ENCODE measurements around the gene SH3PXD2A. TPM values are rescaled to one million over a fixed set of nuclear protein-coding genes. Genes with fewer than 3 reads are reported as not detected.
"Not testable (repeated sequence)": the region's sequence is repeated elsewhere in the genome, so short reads cannot be mapped to it uniquely, and the experiment has no call there.

SH3PXD2A gene
- total RNA-seq, 2 donors from 2014 or later = 14.6 to 18.2 TPM

DNA sequence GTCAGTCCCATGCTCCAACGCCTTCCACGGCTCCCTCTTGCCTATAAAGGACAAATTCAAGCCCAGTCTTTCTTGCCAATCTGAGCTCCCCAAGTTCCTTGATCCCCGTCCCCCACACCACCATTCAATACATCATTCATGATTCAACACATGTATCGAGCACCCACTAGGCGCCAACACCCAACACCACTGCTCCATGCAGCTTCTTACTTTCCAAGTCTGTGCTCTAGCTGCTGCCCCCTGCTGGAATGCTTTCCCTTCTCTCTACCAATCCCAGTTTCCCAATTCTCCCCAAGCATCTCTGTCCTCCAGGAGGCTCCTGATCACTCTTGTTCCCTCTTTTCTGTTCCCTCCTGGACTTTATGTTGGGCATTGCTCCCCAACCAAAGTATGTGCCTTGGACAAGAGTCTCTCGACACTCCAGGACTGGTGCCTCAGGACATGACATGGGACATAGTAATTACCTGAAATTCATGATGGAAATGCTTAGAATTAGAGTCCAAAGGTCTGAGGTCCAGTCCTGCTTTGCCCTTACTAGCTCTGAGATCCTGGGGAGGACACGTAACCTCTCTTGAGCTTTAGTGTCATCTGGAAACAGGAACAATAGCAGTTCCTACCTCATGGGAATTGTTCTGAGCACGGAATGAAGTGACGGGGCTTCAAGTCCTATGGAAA is 189.2 kb downstream of the SH3PXD2A start:
- H3K27ac ChIP-seq = no peak overlapping the region
- no peaks in the 10 kb centered on the region for H3K27me3 ChIP-seq
- no peaks in the 10 kb centered on the region for H3K9me3 ChIP-seq
- H3K4me3 ChIP-seq = no peak overlapping the region
- peaks cover 0 to 83% of the 10 kb centered on the region in 2 donors for H3K4me1 ChIP-seq
- TF ChIP-seq, protein P1, sequence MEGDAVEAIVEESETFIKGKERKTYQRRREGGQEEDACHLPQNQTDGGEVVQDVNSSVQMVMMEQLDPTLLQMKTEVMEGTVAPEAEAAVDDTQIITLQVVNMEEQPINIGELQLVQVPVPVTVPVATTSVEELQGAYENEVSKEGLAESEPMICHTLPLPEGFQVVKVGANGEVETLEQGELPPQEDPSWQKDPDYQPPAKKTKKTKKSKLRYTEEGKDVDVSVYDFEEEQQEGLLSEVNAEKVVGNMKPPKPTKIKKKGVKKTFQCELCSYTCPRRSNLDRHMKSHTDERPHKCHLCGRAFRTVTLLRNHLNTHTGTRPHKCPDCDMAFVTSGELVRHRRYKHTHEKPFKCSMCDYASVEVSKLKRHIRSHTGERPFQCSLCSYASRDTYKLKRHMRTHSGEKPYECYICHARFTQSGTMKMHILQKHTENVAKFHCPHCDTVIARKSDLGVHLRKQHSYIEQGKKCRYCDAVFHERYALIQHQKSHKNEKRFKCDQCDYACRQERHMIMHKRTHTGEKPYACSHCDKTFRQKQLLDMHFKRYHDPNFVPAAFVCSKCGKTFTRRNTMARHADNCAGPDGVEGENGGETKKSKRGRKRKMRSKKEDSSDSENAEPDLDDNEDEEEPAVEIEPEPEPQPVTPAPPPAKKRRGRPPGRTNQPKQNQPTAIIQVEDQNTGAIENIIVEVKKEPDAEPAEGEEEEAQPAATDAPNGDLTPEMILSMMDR (IDR thresholded peaks at IDR 0.05) = peak in 1 of 2 donors; percentile 45
- H3K36me3 ChIP-seq = no peaks in the 10 kb centered on the region
- no peak for DNase-seq (ENCODE audit: low spot score)

DNA sequence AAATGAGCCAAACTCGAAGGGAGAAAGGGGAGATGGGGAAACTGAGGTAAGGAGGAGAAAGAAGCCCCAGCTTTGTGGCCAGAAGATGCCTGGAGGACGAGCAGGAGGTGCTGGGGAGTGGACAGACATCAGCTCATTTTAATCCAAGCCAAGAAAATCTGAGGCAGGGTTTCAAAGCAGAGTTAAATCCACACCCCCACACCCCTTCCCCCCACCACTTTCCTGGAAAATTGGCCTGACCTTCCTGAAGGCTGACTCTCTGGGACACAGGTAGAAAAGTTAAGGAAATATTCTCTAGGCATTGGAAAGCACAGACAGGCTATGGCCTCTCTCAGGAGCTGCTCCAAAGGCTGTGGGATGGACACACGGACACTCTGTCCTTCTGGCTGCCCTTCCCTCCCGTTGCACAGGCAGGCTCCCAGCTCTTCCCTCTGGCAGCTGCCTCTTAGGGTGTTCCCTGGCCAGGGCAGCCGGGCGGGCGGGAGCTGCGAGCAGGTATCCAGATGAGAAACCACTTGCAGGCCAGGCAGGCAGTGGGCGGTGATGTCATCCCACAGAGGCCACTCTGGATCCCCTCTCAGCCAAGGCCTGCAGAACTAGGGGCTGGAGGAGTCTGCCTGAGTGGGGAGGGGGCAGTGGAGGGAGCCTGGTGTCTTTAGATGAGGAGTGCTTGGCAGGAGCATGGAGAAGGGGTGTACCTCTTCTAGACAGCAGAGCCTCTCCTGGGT is 190.1 kb downstream of the SH3PXD2A start:
- no peaks in the 10 kb centered on the region for H3K27me3 ChIP-seq
- no peak overlapping the region for H3K4me3 ChIP-seq
- H3K27ac ChIP-seq = peak overlapping the region; percentile 9 to 29
- no peak for DNase-seq (ENCODE audit: low spot score)
- H3K36me3 ChIP-seq = no peaks in the 10 kb centered on the region
- TF ChIP-seq, protein P1 (IDR thresholded peaks at IDR 0.05) = no peak
- peaks cover 0 to 92% of the 10 kb centered on the region in 2 donors for H3K4me1 ChIP-seq
- H3K9me3 ChIP-seq = no peaks in the 10 kb centered on the region

DNA sequence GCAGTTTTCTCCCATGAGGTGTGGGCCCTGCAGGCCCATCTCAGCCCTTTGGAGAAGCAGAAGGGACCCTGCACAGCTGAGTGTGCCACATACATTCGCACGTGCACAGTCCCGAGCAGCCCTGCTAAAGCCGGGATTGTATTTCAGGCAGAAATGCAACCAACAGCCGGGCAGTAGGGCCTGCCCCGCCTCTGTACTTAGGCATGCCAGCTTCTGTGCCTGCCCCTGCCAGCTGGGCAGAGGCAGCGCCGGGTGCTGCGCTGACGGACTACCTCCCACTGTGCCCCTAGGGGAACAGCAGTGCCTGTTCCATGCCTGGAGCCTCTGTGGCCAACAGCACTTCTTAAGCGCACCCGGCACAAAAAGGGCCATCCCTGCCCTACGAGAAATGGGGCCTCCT is 191.6 kb downstream of the SH3PXD2A start:
- H3K4me3 ChIP-seq = no peak overlapping the region
- H3K27me3 ChIP-seq = no peaks in the 10 kb centered on the region
- H3K9me3 ChIP-seq = no peaks in the 10 kb centered on the region
- TF ChIP-seq, protein P1 (IDR thresholded peaks at IDR 0.05) = no peak
- H3K36me3 ChIP-seq = peaks cover 3% of the 10 kb centered on the region
- peaks cover 0 to 90% of the 10 kb centered on the region in 2 donors for H3K4me1 ChIP-seq
- peak overlapping the region; percentile 36 to 54 for H3K27ac ChIP-seq
- DNase-seq (ENCODE audit: low spot score) = no peak

DNA sequence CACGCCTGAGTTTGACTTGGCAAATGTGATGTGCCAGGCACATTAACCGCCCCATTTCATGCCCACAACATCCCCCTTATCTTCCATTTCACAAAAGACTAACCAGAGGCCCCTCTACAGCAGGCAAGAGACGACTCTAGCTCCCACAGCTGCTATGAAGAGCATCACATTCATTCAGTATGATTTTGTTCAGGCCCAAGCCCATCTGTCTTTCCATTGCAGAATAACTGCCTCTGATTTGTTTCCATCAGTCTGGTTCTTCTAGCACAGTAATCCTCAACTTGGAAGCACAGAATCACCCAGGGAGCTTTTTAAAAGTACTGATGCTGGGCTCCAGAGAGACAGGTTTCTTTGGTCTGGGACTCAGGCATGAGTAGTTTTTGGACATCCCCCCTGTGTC is 192.1 kb downstream of the SH3PXD2A start:
- DNase-seq (ENCODE audit: low spot score) = no peak
- TF ChIP-seq, protein P1 (IDR thresholded peaks at IDR 0.05) = no peak
- Histone ChIP-seq H3K27ac (peak overlapping the region in 1 of 2 donors; percentile 36), H3K4me1 (peaks cover 0 to 84% of the 10 kb centered on the region in 2 donors), H3K36me3 (peaks cover 8% of the 10 kb centered on the region), H3K9me3 (no peaks in the 10 kb centered on the region), H3K4me3 (no peak overlapping the region), H3K27me3 (no peaks in the 10 kb centered on the region)

- Histone ChIP-seq H3K36me3 (peaks cover 13% of the 10 kb centered on the region), H3K4me1 (peaks cover 0 to 79% of the 10 kb centered on the region in 2 donors), H3K27ac (peak overlapping the region in 1 of 2 donors; percentile 36)
- DNase-seq (ENCODE audit: low spot score); H3K27me3 ChIP-seq; H3K4me3 ChIP-seq; H3K9me3 ChIP-seq: not testable (repeated sequence)
These were observed 192.7 kb downstream of the SH3PXD2A start for GRCh38 chr10:103662704-103663103.

GRCh38 chr10:103661198-103661950 is 194.0 kb downstream of the SH3PXD2A start:
- peak overlapping the region; percentile 90 to 93 for H3K27ac ChIP-seq
- peak overlapping the region; percentile 33 to 52 for H3K4me3 ChIP-seq
- peak; percentile 94 for DNase-seq (ENCODE audit: low spot score)
- H3K36me3 ChIP-seq = peaks cover 17% of the 10 kb centered on the region
- no peaks in the 10 kb centered on the region for H3K9me3 ChIP-seq
- H3K4me1 ChIP-seq = peaks cover 0 to 66% of the 10 kb centered on the region in 2 donors
- TF ChIP-seq, protein P1 (IDR thresholded peaks at IDR 0.05) = no peak
- no peaks in the 10 kb centered on the region for H3K27me3 ChIP-seq

Data from right atrium auricular region (tissue), 2 donors.